SKM-1 treated with dmso at 0.1 percent for 144 hours (cell line): ENCODE data around the gene SQSTM1.

Experiments
- DNase-seq: peaks from one replicate; lab custom pipeline; 2025; ENCODE audit not compliant: unreplicated experiment; lab: John Stamatoyannopoulos, UW

Gene SQSTM1

GRCh38 chr5:179805529-179806249 lies 15.0 kb upstream of the SQSTM1 start:
- DNase-seq, result no peak

- peak; percentile 69 for DNase-seq
Observed at GRCh38 chr5:179806250-179807048, 14.3 kb upstream of the SQSTM1 start, which contains the start of gene MGAT4B. TSS of gene MGAT4B (minus strand) at chr5:179806866. CDS start at chr5:179806583, 283 bp downstream.

GRCh38 chr5:179812135-179812825 lies 8.4 kb upstream of the SQSTM1 start:
- no peak for DNase-seq

DNA sequence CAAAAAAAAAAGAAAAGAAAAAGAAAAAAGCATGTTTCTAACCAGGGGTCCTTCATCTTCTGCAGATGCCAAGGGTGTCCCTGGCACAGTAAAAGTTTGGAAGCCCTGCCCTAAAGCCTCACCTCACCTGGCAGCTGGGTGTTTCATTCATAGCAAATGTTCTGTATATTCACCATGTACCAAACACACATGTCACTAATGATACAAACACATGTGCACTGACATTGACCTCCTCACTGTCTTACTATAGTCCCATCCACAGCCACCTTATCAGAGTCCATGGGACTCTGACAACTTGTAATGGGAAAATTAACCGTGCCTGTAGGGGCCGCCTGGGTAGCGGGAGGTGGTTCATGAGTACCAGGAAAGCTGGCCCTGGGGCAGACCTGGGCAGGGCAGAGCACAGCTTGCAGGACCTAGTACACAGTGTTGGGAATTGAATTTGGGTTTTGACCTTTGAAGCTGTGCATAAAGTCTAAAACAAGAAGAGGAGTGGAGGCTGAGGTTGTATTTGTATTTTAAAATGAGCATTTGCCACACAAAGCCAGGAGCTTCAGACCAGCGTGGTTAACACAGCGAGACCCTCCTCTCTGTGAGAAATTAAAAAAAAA lies 7.6 kb upstream of the SQSTM1 start:
- DNase-seq, result no peak

DNA sequence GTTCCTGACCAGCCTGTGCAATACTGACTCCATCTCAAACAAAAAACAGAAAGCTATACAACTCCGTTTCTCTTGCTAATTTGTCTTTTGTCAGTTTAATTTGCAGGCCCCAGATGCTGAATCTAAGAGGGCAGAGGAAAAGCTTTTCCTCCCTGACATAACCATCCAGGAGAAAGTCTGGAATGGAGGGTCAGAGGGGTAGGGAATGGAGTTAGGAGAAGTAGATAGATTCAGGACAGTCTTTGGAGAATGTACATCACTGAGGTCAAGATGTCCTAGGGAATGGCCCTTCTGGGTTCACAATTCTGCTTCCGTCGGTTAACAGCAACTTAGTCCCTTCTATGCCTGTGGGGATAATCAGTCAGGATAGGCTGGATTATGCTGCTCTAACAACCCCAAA lies 6.6 kb upstream of the SQSTM1 start:
- no peak for DNase-seq

DNA sequence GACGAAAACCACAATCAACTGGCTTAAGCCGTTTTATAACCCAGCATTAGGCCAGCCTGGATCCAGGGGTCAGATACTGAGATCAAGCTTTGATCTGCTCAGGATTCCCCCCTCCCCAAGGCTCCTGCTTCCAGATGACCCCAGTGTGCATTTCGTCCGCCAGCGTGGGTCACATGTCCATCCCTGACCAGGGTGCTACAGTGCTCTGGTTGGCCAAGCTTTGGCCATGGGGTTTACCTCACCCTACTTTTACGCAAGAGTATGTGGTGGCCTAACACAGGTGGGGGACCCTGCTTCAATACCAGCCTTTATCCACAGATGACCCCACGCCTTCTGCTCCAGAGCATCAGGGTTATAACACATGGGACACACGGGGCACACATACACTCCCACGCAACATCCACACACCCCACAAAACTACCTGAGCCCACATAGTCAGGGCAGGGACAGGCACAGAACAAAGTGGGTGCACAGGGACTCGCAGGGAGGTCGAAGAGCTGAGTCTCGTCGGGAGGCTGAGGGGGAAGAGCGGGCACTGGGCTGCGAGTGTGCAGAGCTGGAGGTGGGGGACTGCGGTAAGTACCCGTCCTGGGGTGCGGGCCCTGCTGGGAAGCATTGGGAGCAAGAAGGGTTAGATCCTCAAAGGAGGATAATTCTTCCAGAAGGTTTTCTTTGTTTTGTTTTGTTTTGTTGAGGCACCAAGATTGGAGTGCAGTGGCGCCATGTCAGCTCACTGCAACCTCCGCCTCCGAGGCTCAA lies 5.0 kb upstream of the SQSTM1 start:
- no peak for DNase-seq

GRCh38 chr5:179816401-179816795 lies 4.3 kb upstream of the SQSTM1 start:
- no peak for DNase-seq

DNA sequence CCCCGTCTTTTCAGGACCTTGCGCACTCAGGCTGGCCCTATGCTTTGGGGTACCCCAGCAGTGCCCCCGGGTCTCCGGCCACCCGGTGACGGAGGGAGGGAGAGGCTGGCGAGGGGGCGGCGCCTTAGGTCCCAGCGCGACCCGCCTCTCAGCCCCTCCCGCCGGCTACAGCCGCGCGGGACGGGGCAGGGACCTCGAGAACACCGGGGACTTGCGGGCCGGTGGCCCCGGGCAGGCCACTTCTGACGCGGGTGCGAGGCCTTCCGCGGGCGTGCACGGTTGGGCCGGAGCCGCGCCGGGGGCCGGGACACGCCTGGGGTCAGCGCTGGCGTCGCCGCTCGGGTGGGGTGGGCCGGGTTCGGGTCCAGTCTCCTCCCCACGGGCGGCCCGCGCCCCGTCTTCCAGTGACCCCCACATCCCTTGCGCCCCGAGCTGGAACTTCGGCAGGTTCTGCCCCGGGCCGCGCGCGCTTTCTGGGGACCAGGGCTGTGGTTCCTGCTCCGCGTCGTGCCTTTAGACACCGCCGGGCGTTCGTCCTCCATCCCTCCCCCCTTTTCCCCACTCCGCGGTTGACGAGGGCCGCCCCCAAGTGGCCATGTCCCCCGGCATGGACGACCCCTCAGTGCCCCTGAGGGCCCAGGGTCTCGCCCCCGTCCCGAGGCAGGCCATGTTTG lies 3.8 kb upstream of the SQSTM1 start:
- DNase-seq, result no peak

GRCh38 chr5:179817470-179817840 lies 3.2 kb upstream of the SQSTM1 start:
- DNase-seq, result no peak

DNA sequence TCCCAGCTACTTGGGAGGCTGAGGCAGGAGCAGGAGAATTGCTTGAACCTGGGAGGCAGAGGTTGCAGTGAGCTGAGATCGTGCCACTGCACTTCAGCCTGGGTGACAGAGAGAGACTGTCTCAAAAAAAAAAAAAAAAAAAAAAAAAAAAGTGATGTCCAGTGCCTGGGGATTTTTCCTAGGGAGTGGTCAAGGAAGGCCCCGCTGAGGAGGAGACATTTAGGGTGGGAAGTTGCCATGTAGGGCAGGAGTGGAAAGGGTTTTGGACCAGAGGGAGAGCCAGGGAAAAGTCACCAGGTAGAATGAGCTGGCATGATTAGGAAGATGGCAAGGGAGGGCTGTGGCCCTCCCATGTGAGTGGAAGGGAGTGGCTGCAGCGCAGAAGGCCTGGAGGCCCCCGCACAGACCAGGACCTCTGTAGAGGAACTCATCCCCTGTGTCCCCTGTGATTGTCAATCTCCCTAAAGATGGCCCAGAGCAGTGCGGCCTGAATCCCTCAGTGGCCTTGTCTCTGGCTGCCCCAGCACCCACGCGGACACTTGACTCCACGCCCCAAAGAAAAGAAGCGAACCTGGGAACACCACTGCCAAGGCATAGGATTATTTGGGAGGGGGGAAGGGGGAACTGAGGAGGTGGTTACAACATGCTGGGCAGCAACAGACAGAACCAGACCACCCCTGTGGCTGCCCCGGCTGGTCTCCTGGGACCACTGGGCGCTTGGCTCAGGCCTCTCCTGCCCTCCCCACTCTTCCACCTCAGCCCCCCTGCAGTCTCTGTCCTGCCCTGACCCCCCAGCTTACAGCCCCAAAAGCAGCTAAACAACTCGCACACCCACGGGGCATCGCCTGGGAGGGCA lies 2.6 kb upstream of the SQSTM1 start:
- no peak for DNase-seq

DNA sequence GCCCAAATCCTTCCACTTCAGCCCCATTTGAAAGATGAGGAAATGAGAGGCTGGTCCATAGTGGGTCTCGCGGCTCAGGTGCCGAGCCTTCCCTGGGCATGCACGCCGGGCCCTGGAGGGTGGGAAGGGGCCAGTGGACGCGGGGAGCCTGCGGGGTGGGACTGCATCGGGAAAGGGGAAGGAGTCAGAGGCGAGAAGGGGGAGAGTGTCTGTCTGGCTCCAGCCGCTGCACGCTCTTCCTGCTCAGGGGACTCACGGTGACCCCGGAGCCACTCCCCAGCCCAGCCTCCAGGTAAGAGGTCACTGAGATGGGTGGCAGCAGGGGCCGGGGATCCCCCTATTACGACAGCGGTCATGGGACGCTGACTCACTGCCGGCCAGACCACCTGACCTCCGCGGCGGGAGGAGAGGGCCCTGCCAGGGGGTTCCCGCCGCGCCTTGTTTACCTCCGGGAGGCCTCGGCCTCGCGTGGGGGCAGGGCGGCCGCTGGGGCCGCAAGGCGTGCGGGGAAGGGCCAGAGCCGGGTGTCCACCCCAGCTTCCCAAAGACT lies 1.9 kb upstream of the SQSTM1 start:
- peak; percentile 70 for DNase-seq

GRCh38 chr5:179819296-179820126 lies 1.2 kb upstream of the SQSTM1 start:
- peak; percentile 21 for DNase-seq

DNA sequence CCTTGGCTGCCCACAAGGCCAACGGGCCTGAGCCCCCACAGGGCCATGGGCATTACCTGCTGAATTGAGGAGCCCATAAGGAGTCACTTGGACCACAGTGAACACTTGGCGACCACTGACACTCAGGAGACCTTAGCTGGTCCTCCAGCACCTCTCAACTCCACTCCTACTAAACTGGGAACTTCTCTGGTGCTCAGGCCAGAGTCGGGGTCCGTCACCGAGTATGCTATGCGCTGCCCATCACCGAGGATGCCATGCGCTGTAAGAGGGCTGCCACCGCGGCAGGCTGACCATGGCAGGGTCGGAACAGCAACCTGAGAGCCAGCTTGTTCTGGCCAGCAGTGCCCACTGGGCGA lies 600 bp upstream of the SQSTM1 start:
- DNase-seq, result no peak

- peak; percentile 76 for DNase-seq
Observed at GRCh38 chr5:179821298-179822058, 773 bp downstream of the SQSTM1 start.

DNA sequence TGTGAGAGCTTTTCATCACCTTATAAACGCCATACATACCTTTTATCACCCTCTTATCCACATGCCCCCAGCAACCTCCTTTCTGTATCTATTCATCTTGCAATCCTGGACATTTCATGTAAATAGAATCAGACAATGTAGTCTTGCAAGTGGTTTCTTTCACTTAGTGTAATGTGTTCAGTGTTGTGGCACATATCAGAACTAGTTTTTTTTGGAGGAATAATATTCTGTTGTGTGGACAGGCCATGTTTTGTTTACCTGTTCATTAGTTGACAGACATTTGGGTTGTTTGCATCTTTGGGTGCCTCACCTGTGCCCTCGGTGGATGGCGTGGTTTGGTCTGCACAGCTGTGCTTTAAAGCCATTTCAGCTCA lies 1.3 kb downstream of the SQSTM1 start:
- no peak for DNase-seq

GRCh38 chr5:179822444-179822990 lies 1.8 kb downstream of the SQSTM1 start:
- DNase-seq, result no peak
